ENCODE data around the gene COG5. TPM values are rescaled to one million over a fixed set of nuclear protein-coding genes. Genes with fewer than 3 reads are reported as not detected.
A peak's percentile ranks its signal among the peaks of the same experiment; 100 is the strongest.

The COG5 gene
- total RNA-seq, 1 donor from 2014 or later: 44.7 TPM

DNA sequence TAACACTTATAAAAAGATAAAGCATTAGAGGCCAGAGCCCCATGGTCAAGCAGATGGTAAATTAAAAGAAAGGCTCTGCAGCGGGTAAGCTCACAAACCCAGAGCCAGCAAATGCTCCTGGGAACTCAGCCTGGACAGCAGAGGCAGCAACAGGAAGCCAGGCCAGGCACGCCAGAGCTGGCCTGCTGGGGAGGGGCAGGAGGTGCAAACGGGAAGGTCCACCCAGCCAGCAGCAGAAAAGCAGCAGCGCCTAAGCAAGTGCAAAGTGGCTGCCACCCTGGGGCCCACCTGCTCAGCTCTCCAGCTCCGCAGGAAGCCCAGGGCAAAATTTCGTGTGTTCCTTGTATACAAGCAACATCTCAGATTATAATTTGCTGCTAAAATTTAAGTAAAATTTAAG is 176.6 kb downstream of the COG5 start:
- Mint-ChIP-seq H3K4me3 (ENCODE audit: unreplicated experiment) (no peak overlapping the region), H3K9me3 (ENCODE audit: unreplicated experiment) (no peaks in the 10 kb centered on the region), H3K27ac (ENCODE audit: unreplicated experiment) (peak overlapping the region; percentile 97), H3K36me3 (ENCODE audit: unreplicated experiment) (no peaks in the 10 kb centered on the region), H3K4me1 (ENCODE audit: unreplicated experiment) (peaks cover 29% of the 10 kb centered on the region), H3K27me3 (ENCODE audit: unreplicated experiment) (no peaks in the 10 kb centered on the region)
- TF ChIP-seq CTCF (IDR thresholded peaks at IDR 0.05): no peak
- DNase-seq (ENCODE audit: extremely low spot score, unreplicated experiment): no peak

GRCh38 chr7:107386548-107387102 is 177.1 kb downstream of the COG5 start:
- H3K27ac Mint-ChIP-seq (ENCODE audit: unreplicated experiment): peak overlapping the region; percentile 97
- H3K9me3 Mint-ChIP-seq (ENCODE audit: unreplicated experiment): no peaks in the 10 kb centered on the region
- no peak overlapping the region for H3K4me3 Mint-ChIP-seq (ENCODE audit: unreplicated experiment)
- no peak for DNase-seq (ENCODE audit: extremely low spot score, unreplicated experiment)
- no peaks in the 10 kb centered on the region for H3K27me3 Mint-ChIP-seq (ENCODE audit: unreplicated experiment)
- H3K4me1 Mint-ChIP-seq (ENCODE audit: unreplicated experiment): peaks cover 29% of the 10 kb centered on the region
- TF ChIP-seq CTCF (IDR thresholded peaks at IDR 0.05): no peak
- H3K36me3 Mint-ChIP-seq (ENCODE audit: unreplicated experiment): no peaks in the 10 kb centered on the region

DNA sequence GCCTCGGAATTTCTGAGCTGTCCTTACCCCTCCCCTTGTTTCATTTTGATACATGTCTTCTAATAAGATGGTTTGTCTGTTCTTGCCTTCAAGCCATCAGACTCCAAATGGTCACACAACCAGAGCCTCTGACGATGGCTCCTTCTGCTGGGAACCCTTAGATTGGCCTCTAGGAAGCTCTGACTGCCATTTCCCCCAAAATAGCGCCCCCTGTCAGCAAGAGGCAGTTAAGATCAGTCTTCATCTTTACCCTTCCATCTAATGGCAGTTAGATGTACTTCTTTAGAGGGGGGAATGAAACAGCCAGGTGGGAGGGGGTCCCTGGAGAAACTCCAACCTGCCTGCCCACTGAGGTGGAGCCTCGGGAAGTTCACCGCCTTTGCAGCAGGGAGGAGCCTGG is 179.7 kb downstream of the COG5 start:
- Mint-ChIP-seq H3K27me3 (ENCODE audit: unreplicated experiment) (no peaks in the 10 kb centered on the region), H3K27ac (ENCODE audit: unreplicated experiment) (no peak overlapping the region), H3K9me3 (ENCODE audit: unreplicated experiment) (no peaks in the 10 kb centered on the region), H3K36me3 (ENCODE audit: unreplicated experiment) (peaks cover 3% of the 10 kb centered on the region), H3K4me1 (ENCODE audit: unreplicated experiment) (peaks cover 29% of the 10 kb centered on the region), H3K4me3 (ENCODE audit: unreplicated experiment) (no peak overlapping the region)
- DNase-seq (ENCODE audit: extremely low spot score, unreplicated experiment): no peak
- no peak for TF ChIP-seq CTCF (IDR thresholded peaks at IDR 0.05)

- Mint-ChIP-seq H3K36me3 (ENCODE audit: unreplicated experiment) (peaks cover 3% of the 10 kb centered on the region), H3K4me1 (ENCODE audit: unreplicated experiment) (peaks cover 26% of the 10 kb centered on the region), H3K27ac (ENCODE audit: unreplicated experiment) (no peak overlapping the region), H3K27me3 (ENCODE audit: unreplicated experiment) (no peaks in the 10 kb centered on the region), H3K4me3 (ENCODE audit: unreplicated experiment) (no peak overlapping the region), H3K9me3 (ENCODE audit: unreplicated experiment) (peaks cover 5% of the 10 kb centered on the region)
- TF ChIP-seq CTCF (IDR thresholded peaks at IDR 0.05): no peak
- no peak for DNase-seq (ENCODE audit: extremely low spot score, unreplicated experiment)
Measured at GRCh38 chr7:107383203-107383602, 180.5 kb downstream of the COG5 start.

DNA sequence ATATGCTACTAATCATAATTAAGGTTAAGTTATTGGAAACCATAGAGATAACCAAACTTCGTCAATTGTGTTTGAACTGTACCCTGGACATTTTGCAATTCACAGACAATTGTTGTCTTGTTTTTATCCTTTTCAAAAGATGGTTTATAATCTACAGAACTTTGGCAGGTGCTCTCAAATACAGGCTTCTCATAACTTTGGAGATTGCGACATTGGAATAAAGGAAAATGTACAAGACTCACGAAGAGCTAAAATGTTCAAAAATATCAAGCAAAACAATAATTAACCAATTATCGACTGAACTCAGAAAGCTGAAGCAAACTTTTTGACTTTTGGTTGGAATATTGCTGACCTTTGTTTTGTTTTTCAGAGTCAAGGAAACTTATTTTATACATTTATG is 182.3 kb downstream of the COG5 start:
- no peaks in the 10 kb centered on the region for H3K27me3 Mint-ChIP-seq (ENCODE audit: unreplicated experiment)
- no peak overlapping the region for H3K27ac Mint-ChIP-seq (ENCODE audit: unreplicated experiment)
- H3K36me3 Mint-ChIP-seq (ENCODE audit: unreplicated experiment): peaks cover 5% of the 10 kb centered on the region
- no peak for TF ChIP-seq CTCF (IDR thresholded peaks at IDR 0.05)
- H3K4me1 Mint-ChIP-seq (ENCODE audit: unreplicated experiment): peaks cover 8% of the 10 kb centered on the region
- peaks cover 5% of the 10 kb centered on the region for H3K9me3 Mint-ChIP-seq (ENCODE audit: unreplicated experiment)
- DNase-seq (ENCODE audit: extremely low spot score, unreplicated experiment): no peak
- no peak overlapping the region for H3K4me3 Mint-ChIP-seq (ENCODE audit: unreplicated experiment)
